Duodenal mucosa (tissue), 2 donors: ENCODE measurements around the gene MAPK1.
A peak's percentile ranks its signal among the peaks of the same experiment; 100 is the strongest.

Source experiments
- H3K27ac ChIP-seq: one replicate; pipeline ENCODE4 v1.7.0; 2013; ENCODE audit warnings: low read depth, low read length
- H3K27me3 ChIP-seq, 2 donors: one replicate each; pipeline ENCODE4 v1.7.0; 2013; ENCODE audit warnings: low read length in 2 of 2, control low read depth in 1 of 2; ENCODE audit not compliant: insufficient read depth in 2 of 2, control insufficient read depth in 1 of 2
- H3K36me3 ChIP-seq, 2 donors: one replicate each; pipeline ENCODE4 v1.7.0; 2013; ENCODE audit warnings: low read length in 2 of 2, control low read depth in 1 of 2; ENCODE audit not compliant: insufficient read depth in 2 of 2, control insufficient read depth in 1 of 2
- H3K4me1 ChIP-seq, 2 donors: one replicate each; pipeline ENCODE4 v1.7.0; 2013; ENCODE audit warnings: low read length in 2 of 2, control low read depth in 1 of 2; ENCODE audit not compliant: insufficient read depth in 2 of 2, control insufficient read depth in 1 of 2
- H3K4me3 ChIP-seq, 2 donors: one replicate each; pipeline ENCODE4 v1.7.0; 2013; ENCODE audit warnings: low read length in 2 of 2, low read depth in 1 of 2
- H3K9ac ChIP-seq, 2 donors: one replicate each; pipeline ENCODE4 v1.7.0; 2013; ENCODE audit warnings: low read length in 2 of 2, low read depth in 1 of 2
- H3K9me3 ChIP-seq, 2 donors: one replicate each; pipeline ENCODE4 v1.7.0; 2013; ENCODE audit warnings: low read length in 2 of 2, control low read depth in 1 of 2; ENCODE audit not compliant: control insufficient read depth in 1 of 2

The MAPK1 gene

GRCh38 chr22:21861851-21862250 lies 5.6 kb downstream of the MAPK1 start:
- Histone ChIP-seq H3K4me1 (peaks cover 52 to 59% of the 10 kb centered on the region in 2 donors), H3K36me3 (no peaks in the 10 kb centered on the region), H3K27ac (no peak overlapping the region), H3K9ac (no peak overlapping the region), H3K27me3 (no peaks in the 10 kb centered on the region), H3K4me3 (no peak overlapping the region), H3K9me3 (no peaks in the 10 kb centered on the region)

GRCh38 chr22:21861264-21861848 lies 6.1 kb downstream of the MAPK1 start:
- Histone ChIP-seq H3K4me1 (peaks cover 52 to 56% of the 10 kb centered on the region in 2 donors), H3K9me3 (no peaks in the 10 kb centered on the region), H3K4me3 (no peak overlapping the region), H3K36me3 (no peaks in the 10 kb centered on the region), H3K27ac (no peak overlapping the region), H3K9ac (no peak overlapping the region), H3K27me3 (no peaks in the 10 kb centered on the region)

- H3K4me3 ChIP-seq, result no peak overlapping the region
These were observed 6.9 kb downstream of the MAPK1 start for GRCh38 chr22:21860491-21861039.

GRCh38 chr22:21858025-21858764 lies 9.2 kb downstream of the MAPK1 start:
- no peak overlapping the region for H3K27ac ChIP-seq
- H3K36me3 ChIP-seq, result no peaks in the 10 kb centered on the region
- no peaks in the 10 kb centered on the region for H3K27me3 ChIP-seq
- peaks cover 36 to 48% of the 10 kb centered on the region in 2 donors for H3K4me1 ChIP-seq
- no peak overlapping the region for H3K9ac ChIP-seq
- H3K9me3 ChIP-seq, result no peaks in the 10 kb centered on the region
- peak overlapping the region in 1 of 2 donors; percentile 4 for H3K4me3 ChIP-seq

More at GRCh38 chr22:21860491-21861039, 6.9 kb downstream of the MAPK1 start:
- Histone ChIP-seq H3K9ac (no peak overlapping the region), H3K9me3 (no peaks in the 10 kb centered on the region), H3K36me3 (no peaks in the 10 kb centered on the region), H3K27ac (no peak overlapping the region), H3K27me3 (no peaks in the 10 kb centered on the region), H3K4me1 (peaks cover 49 to 52% of the 10 kb centered on the region in 2 donors)

- Histone ChIP-seq H3K27ac (no peak overlapping the region), H3K4me1 (peaks cover 36 to 43% of the 10 kb centered on the region in 2 donors), H3K4me3 (peak overlapping the region in 1 of 2 donors; percentile 4)
These were observed 9.9 kb downstream of the MAPK1 start for GRCh38 chr22:21857481-21857914.

GRCh38 chr22:21856868-21857267 lies 10.6 kb downstream of the MAPK1 start:
- H3K9me3 ChIP-seq, result no peaks in the 10 kb centered on the region
- no peak overlapping the region for H3K27ac ChIP-seq
- H3K36me3 ChIP-seq, result no peaks in the 10 kb centered on the region
- no peak overlapping the region for H3K9ac ChIP-seq
- no peaks in the 10 kb centered on the region for H3K27me3 ChIP-seq
- peaks cover 34 to 40% of the 10 kb centered on the region in 2 donors for H3K4me1 ChIP-seq
- H3K4me3 ChIP-seq, result no peak overlapping the region

More at GRCh38 chr22:21857481-21857914, 9.9 kb downstream of the MAPK1 start:
- H3K27me3 ChIP-seq, result no peaks in the 10 kb centered on the region
- no peaks in the 10 kb centered on the region for H3K36me3 ChIP-seq
- no peak overlapping the region for H3K9ac ChIP-seq
- H3K9me3 ChIP-seq, result no peaks in the 10 kb centered on the region

- no peaks in the 10 kb centered on the region for H3K36me3 ChIP-seq
- no peak overlapping the region for H3K9ac ChIP-seq
- H3K4me3 ChIP-seq, result no peak overlapping the region
- H3K27ac ChIP-seq, result no peak overlapping the region
- H3K27me3 ChIP-seq, result no peaks in the 10 kb centered on the region
- H3K4me1 ChIP-seq, result peaks cover 28 to 33% of the 10 kb centered on the region in 2 donors
- H3K9me3 ChIP-seq, result no peaks in the 10 kb centered on the region
These were observed 11.2 kb downstream of the MAPK1 start for GRCh38 chr22:21856197-21856596.

GRCh38 chr22:21855676-21856075 lies 11.8 kb downstream of the MAPK1 start:
- Histone ChIP-seq H3K4me1 (peaks cover 23 to 30% of the 10 kb centered on the region in 2 donors), H3K4me3 (no peak overlapping the region), H3K9ac (no peak overlapping the region)

GRCh38 chr22:21850660-21851059 lies 16.8 kb downstream of the MAPK1 start:
- Histone ChIP-seq H3K4me1 (peaks cover 5 to 7% of the 10 kb centered on the region in 2 donors), H3K9ac (no peak overlapping the region), H3K27ac (no peak overlapping the region)

More at GRCh38 chr22:21855676-21856075, 11.8 kb downstream of the MAPK1 start:
- Histone ChIP-seq H3K27me3 (no peaks in the 10 kb centered on the region), H3K9me3 (no peaks in the 10 kb centered on the region), H3K27ac (no peak overlapping the region), H3K36me3 (no peaks in the 10 kb centered on the region)

GRCh38 chr22:21849489-21849888 lies 18.0 kb downstream of the MAPK1 start:
- H3K9me3 ChIP-seq, result no peaks in the 10 kb centered on the region
- no peaks in the 10 kb centered on the region for H3K27me3 ChIP-seq
- no peak overlapping the region for H3K4me3 ChIP-seq
- H3K36me3 ChIP-seq, result no peaks in the 10 kb centered on the region
- H3K4me1 ChIP-seq, result peaks cover 2 to 5% of the 10 kb centered on the region in 2 donors
- no peak overlapping the region for H3K9ac ChIP-seq
- H3K27ac ChIP-seq, result no peak overlapping the region

More at GRCh38 chr22:21850660-21851059, 16.8 kb downstream of the MAPK1 start:
- Histone ChIP-seq H3K9me3 (no peaks in the 10 kb centered on the region), H3K27me3 (no peaks in the 10 kb centered on the region), H3K4me3 (no peak overlapping the region), H3K36me3 (no peaks in the 10 kb centered on the region)
